NCI-H2227 (cell line): ENCODE results near the gene ATP8A2.

ENCODE experiments used
- DNase-seq: peaks from one replicate; lab custom pipeline; 2025; ENCODE audit not compliant: unreplicated experiment; lab: John Stamatoyannopoulos, UW

The ATP8A2 gene

DNA sequence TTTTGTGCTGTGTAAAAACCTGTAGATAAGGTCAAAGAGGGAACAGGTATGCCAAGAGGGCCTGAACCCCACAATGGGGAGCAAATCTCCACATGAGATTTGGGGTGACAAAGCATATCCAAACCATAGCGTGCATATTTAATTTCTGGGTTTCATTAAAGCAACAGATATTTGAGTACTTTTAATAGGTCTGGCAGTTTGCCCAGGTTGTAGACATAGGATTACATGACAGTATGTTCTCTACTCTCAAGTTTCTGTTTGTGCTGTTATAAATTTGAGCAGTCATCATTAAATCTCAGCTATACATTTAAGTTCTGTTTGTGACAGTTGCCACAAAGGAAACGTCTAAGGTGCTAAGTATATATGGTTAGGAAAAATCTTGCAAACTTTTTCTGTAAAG is 236.4 kb downstream of the ATP8A2 start:
- no peak for DNase-seq

DNA sequence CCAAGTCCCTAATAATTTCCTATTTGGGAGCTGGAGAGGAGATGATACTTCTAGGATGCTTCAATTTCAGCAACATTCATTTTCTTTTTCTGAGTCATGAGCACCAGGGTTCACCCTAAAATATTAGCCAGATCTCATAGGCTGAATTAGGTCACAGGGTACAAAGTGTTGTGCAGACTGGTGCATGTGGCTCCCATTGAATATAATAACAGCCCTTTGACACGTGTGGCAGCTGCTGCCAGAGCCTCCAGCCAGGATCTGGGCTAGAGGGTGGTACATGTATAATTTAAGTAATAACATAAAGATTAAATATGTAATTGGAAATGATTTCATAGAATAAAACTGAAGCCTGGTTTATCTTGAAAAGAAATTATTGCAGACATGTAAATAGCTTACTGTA is 244.9 kb downstream of the ATP8A2 start:
- peak; percentile 13 for DNase-seq

DNA sequence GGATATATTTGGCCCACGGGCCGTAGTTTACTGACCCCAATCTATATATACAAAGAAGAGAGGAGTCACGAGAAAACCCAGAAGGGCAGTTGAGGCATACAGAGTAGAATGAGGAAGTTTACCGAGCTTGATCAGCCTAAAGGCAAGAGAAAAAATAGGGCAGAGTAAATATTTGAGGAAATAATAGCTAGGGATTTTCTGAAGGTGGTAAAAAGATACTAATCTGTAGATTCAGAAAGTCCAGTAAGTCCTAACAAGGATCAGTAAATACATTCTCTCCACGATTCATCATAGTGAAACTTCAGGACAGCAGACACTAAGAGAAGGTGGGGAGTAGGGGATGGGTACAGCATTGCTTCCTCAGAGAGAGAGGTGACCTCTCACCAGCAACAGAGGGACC is 248.1 kb downstream of the ATP8A2 start:
- DNase-seq = no peak

DNA sequence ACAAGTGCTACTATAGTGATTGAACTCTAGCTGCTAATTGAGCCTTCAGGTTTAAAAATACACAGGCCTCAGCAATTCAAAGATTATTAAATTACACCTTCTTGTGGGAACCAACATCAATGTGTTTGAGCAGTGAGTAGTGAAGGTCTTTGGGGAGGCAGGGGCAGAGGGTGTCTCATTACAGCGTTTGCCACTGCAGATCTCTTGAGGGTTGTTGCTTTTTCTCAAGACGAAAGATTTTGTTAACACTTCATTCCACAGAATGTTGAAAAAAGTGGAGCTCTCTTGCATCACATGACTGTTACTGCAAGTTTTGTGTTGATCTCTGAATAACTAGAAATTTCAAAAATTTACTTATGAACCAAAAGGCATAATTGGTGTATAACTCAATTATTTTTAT is 253.6 kb downstream of the ATP8A2 start:
- DNase-seq = peak; percentile 62

DNA sequence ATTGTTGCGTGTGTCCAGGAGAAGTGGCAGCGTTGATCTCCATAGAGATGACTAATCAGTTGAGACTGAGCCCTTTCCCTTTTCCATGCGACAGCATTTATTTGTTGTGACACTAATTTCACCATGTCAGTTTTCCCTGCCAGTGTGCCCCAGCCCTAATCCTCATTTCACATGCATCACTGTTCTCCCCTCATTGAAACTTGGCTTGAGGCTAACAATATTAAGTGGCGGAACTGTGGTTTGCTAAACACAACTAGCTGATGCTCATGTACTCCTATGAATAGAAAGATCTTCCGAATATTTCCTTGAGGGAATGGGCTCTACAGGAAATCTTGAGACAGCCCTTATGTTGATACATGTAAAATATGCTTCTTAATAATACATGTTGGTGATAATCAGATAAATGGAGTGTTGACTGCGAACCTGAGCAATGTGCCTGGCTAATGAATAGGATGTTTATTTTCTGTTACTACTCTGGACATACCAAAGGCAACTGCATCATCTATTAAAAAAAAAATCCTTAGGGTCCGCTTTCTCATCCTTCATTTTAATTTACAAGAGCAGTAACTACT is 258.6 kb downstream of the ATP8A2 start:
- no peak for DNase-seq

DNA sequence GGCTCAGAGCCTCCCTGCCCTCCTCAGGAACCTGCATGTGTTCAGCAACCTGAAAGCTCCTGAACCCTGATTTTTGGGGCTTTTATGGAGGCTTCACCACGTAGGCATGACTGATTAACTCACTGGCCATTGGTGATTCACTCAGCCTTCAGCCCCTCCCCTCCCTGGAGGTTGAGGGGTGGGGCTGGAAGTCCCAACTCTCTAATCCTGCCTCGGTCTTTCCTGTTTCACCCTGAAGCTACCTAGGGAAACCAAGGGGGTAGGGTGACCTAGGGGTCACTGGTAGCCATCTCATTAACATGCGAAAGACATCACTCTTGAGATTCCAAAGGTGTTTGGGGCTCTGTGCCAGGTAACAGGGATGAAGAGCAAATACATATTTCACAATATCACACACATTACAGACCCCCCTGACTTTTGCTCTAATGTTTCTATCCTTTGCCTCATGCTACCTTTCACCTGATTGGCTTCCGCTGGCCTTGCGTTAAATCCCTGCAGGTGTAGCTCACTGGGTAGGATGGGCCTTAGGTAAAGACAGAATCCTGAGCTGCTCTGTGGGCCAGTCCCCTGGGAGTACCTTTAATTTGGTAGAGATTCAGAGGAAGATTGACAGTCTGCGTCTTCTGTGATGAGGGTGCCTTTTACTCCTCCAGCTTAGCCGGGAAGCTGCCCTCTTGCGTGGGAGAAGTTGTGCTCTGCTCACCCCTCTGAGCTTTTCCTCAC is 260.6 kb downstream of the ATP8A2 start:
- DNase-seq = no peak

GRCh38 chr13:25633093-25633492 is 261.3 kb downstream of the ATP8A2 start:
- DNase-seq = no peak

DNA sequence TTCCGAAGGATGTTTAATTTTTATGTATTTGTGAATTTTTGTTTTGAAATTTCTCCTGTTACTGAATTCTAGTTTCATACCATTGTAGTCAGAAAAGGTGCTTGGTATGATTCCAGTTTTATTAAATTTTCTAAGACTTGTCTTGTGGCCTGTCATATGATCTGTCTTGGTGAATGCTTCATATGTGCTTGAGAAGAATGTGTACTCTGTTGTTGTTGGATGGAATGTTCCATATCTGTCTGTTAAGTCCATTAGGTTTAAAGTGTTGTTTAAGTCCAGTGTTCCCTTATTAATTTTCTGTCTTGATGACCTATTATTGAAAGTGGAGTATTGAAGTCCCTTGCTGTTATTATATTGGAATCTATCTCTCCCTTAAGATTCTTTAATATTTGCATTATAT is 273.9 kb downstream of the ATP8A2 start:
- no peak for DNase-seq

GRCh38 chr13:25649001-25649633 is 277.3 kb downstream of the ATP8A2 start:
- DNase-seq = no peak

- DNase-seq = no peak
Measured at GRCh38 chr13:25652764-25653163, 281.0 kb downstream of the ATP8A2 start.

- no peak for DNase-seq
Measured at GRCh38 chr13:25654322-25654721, 282.5 kb downstream of the ATP8A2 start.

DNA sequence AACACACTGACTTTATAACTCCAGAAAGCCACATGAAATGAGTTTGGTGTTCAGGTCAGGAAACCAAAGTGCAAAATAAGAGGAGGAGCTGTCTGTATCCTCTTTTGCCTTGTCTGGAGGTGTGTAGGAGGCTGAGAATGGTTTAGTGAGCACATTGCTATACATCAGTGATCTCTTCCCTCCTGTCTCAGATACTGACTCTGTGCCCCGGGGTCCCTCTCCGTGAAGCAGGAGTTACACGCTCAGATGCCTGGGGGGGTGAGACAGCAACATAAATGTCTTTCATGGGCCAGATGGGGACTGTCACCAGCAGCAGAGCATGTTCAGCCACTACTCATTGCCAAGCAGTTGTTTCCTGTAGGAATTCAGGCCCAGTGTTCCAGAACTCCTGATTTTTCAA is 285.4 kb downstream of the ATP8A2 start:
- no peak for DNase-seq

DNA sequence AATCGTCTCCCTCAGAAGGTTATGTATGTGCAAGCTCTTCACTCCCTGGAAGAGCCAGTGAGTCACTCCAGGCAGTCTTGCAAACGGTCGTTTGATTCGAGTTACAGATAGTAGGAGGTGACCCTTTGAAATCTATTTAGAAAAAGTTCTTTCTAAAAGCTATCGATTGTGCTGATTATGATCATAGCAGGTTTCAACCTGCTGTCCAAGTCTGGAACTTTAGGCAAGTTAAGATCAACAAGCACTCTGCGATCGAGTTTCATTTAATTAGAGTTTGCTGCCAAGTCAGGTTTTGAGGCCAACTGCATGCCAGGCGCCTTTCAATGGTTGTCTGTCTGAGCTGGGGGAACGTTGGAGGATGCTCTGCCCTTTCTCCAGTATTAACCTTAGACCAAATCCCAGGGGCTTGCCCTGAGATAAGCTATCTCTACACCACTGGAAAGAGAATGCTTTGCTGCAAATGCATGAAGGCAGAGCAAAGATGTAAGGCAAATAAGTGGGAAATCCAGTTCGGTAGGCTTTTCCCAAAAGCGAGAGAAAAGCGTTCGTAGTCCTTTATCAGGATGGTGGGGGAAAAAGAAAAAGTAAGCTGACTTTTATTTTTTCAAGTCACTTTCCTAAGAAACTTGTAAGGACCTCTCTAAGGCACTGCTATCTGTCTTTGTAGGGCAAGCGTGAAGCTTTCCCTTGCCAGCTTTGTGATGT is 287.5 kb downstream of the ATP8A2 start:
- DNase-seq = no peak

DNA sequence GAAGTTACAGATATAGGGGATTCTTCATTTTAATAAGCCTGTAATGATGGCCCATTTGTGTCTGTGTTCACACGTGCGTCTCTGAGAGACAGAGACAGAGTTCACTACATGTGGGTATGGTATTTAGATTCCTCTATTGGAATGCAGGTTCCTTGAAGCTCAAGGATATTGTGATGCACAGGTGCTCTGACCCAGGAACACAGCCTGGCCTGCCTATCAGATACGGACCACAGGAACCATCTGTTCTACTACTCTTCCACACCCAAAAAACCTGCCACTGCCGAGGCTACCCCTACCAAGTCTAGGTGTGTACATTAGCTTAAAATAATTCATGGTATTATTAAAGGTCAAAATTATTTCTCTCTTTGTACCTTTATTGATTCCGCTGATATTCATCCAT is 289.2 kb downstream of the ATP8A2 start:
- DNase-seq = no peak

DNA sequence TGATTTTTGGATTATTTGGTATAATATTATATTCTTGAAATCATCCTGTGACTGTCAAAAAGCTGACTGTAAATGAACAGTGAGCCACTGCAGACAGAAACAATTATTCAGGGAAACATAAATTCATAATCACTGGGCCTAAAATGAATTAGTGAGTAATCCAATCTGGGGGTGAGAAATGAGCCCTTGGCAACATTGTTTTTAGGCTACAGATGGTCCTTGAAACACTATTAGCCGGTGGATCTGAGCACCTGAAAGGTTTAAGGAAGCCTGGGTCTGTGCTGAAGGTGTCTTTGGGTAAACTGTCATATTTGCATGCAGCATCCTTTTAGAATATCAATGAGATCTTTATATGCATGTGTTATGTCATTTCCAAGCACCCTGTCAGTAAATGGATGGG is 290.7 kb downstream of the ATP8A2 start:
- no peak for DNase-seq

DNA sequence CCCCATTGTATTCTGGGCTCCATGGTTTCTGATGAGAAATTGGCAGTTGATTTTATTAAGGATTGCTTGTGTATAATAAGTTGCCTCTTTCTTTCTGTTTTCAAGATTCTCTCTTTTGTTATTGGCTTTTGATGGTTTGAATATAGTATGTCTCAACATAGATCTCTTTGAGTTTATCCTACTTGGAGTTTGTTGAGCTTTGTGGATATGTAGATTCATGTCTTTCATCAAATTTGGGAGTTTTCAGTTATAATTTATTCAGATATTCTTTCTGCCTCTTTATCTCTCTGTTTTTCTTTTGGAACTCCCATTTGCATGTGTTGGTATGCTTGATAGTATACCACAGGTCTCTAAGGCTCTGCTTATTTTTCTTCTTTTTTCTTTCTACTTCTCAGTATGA is 296.6 kb downstream of the ATP8A2 start:
- no peak for DNase-seq

DNA sequence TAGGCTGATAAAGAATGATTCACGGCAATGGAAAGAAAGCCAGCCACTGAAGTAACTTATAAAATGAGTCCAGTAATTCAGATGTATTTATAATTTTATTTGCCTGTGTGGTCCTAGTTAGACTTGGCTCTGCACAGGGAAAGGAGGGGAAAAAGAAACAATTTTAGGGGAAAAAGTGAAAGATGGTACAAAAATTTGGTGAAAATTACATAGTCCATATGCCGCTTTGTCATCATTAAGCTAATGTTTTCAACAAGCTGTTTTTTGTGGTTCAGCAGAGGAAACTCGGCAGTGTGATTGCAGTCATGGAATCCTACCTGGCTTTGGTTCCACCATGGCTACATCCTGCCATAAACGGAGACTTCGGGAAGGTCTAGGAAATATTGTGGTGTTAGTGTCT is 301.9 kb downstream of the ATP8A2 start:
- no peak for DNase-seq

- no peak for DNase-seq
Measured at GRCh38 chr13:25674371-25674770, 302.6 kb downstream of the ATP8A2 start.

GRCh38 chr13:25675060-25675459 is 303.3 kb downstream of the ATP8A2 start:
- no peak for DNase-seq

GRCh38 chr13:25677956-25678355 is 306.2 kb downstream of the ATP8A2 start:
- DNase-seq = no peak

GRCh38 chr13:25678398-25678797 is 306.6 kb downstream of the ATP8A2 start:
- DNase-seq = no peak

GRCh38 chr13:25679159-25679558 is 307.4 kb downstream of the ATP8A2 start:
- DNase-seq = no peak
